HK-2 (cell line): ENCODE data around the gene APEX1.
"Not testable (repeated sequence)": the region's sequence is repeated elsewhere in the genome, so short reads cannot be mapped to it uniquely, and the experiment has no call there.

Source experiments
- DNase-seq: peaks from one replicate; pipeline ENCODE4 v3.0.0-alpha.2; 2018; ENCODE audit not compliant: unreplicated experiment

The APEX1 gene

GRCh38 chr14:20435582-20436362, 19.3 kb upstream of the APEX1 start, which contains the start of gene KLHL33:
Gene KLHL33 (minus strand): TSS chr14:20436166. CDS start chr14:20435811, 355 bp downstream.
- no peak for DNase-seq

GRCh38 chr14:20436363-20436755, 18.7 kb upstream of the APEX1 start:
- no peak for DNase-seq

GRCh38 chr14:20438664-20439063, 16.4 kb upstream of the APEX1 start:
- no peak for DNase-seq

GRCh38 chr14:20440465-20440864, 14.6 kb upstream of the APEX1 start:
- DNase-seq = no peak

- DNase-seq = no peak
Observed at GRCh38 chr14:20440882-20441281, 14.1 kb upstream of the APEX1 start.

- no peak for DNase-seq
Observed at GRCh38 chr14:20441461-20441860, 13.6 kb upstream of the APEX1 start.

- not testable (repeated sequence) for DNase-seq
Observed at GRCh38 chr14:20443650-20444049, 11.4 kb upstream of the APEX1 start.

- DNase-seq = no peak
Observed at GRCh38 chr14:20446889-20447288, 8.1 kb upstream of the APEX1 start.

- DNase-seq = not testable (repeated sequence)
Observed at GRCh38 chr14:20452831-20453230, 2.2 kb upstream of the APEX1 start.

- DNase-seq = no peak
Observed at GRCh38 chr14:20455355-20456300, 602 bp downstream of the APEX1 start.

GRCh38 chr14:20456971-20457370, 1.9 kb downstream of the APEX1 start:
- no peak for DNase-seq

GRCh38 chr14:20458031-20458789, 3.2 kb downstream of the APEX1 start:
- DNase-seq = no peak

GRCh38 chr14:20460458-20461224, 5.6 kb downstream of the APEX1 start:
- no peak for DNase-seq

- DNase-seq = peak; percentile 98
Observed at GRCh38 chr14:20461225-20462141, 6.5 kb downstream of the APEX1 start, which contains the start of gene PIP4P1. Gene PIP4P1 (minus strand): TSS chr14:20461434. CDS start chr14:20461325, 109 bp downstream.

- no peak for DNase-seq
Observed at GRCh38 chr14:20468764-20469241, 13.8 kb downstream of the APEX1 start.

GRCh38 chr14:20469242-20469889, 14.3 kb downstream of the APEX1 start, which contains the start of gene PNP:
Gene PNP (plus strand): TSS chr14:20469406. CDS start chr14:20469525, 119 bp downstream.
- peak; percentile 87 for DNase-seq

GRCh38 chr14:20469890-20470602, 15.0 kb downstream of the APEX1 start:
- peak; percentile 70 for DNase-seq

- no peak for DNase-seq
Observed at GRCh38 chr14:20470603-20470901, 15.5 kb downstream of the APEX1 start.
